NB4 (cell line): ENCODE data around the gene ZNF638.

Experiments used
- MAX ChIP-seq: IDR thresholded peaks from 2 replicates; pipeline ENCODE4 v1.6.1; 2011; ENCODE audit warnings: low read depth, low read length
- MYC ChIP-seq: IDR thresholded peaks from 2 replicates; pipeline ENCODE4 v1.6.1; 2011; ENCODE audit warnings: low read depth, low read length
- POLR2A ChIP-seq: IDR thresholded peaks from 2 replicates; pipeline ENCODE4 v1.6.1; 2011; ENCODE audit warnings: mild to moderate bottlenecking; ENCODE audit not compliant: insufficient read length; ENCODE audit errors: extremely low read depth
- TF ChIP-seq, protein P1 (sequence below): IDR thresholded peaks from one replicate; pipeline ENCODE4 v1.5.1; 2012; ENCODE audit warnings: low read depth, low read length

- TF ChIP-seq MAX (no peak), POLR2A (no peak), MYC (no peak)
- TF ChIP-seq, protein P1, sequence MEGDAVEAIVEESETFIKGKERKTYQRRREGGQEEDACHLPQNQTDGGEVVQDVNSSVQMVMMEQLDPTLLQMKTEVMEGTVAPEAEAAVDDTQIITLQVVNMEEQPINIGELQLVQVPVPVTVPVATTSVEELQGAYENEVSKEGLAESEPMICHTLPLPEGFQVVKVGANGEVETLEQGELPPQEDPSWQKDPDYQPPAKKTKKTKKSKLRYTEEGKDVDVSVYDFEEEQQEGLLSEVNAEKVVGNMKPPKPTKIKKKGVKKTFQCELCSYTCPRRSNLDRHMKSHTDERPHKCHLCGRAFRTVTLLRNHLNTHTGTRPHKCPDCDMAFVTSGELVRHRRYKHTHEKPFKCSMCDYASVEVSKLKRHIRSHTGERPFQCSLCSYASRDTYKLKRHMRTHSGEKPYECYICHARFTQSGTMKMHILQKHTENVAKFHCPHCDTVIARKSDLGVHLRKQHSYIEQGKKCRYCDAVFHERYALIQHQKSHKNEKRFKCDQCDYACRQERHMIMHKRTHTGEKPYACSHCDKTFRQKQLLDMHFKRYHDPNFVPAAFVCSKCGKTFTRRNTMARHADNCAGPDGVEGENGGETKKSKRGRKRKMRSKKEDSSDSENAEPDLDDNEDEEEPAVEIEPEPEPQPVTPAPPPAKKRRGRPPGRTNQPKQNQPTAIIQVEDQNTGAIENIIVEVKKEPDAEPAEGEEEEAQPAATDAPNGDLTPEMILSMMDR = no peak
Observed at GRCh38 chr2:71332435-71332796, 834 bp downstream of the ZNF638 start.
